DND-41 (cell line): ENCODE data around the gene GGCT.

Experiments
- ATAC-seq: fragments of 200-7000 bp; cut with Tn5 transposase; 3 replicates; pipeline ENCODE4 v1.9.1; 2021; ENCODE audit warnings: low read depth; ENCODE audit not compliant: insufficient read depth
- DNase-seq: peaks from one replicate; pipeline ENCODE4 v3.0.0-alpha.2; 2020
- H2AFZ ChIP-seq: 2 replicates; pipeline ENCODE4 v1.6.0; 2012; ENCODE audit warnings: low read depth, low read length
- H3K27ac ChIP-seq: 2 replicates; pipeline ENCODE4 v1.5.1; 2012; ENCODE audit warnings: low read length, inconsistent platforms
- H3K27me3 ChIP-seq: fragments of 200-600 bp; sonication (generic); 2 replicates; pipeline ENCODE4 v1.6.0; 2012; ENCODE audit warnings: low read length, mild to moderate bottlenecking, inconsistent platforms; ENCODE audit not compliant: insufficient read depth, poor library complexity
- H3K36me3 ChIP-seq: 2 replicates; pipeline ENCODE4 v1.5.1; 2012; ENCODE audit warnings: low read length, inconsistent platforms; ENCODE audit not compliant: insufficient read depth
- H3K4me1 ChIP-seq: 2 replicates; pipeline ENCODE4 v1.5.1; 2012; ENCODE audit warnings: mild to moderate bottlenecking, low read length; ENCODE audit not compliant: insufficient read depth
- H3K4me2 ChIP-seq: 2 replicates; pipeline ENCODE4 v1.6.0; 2012; ENCODE audit warnings: mild to moderate bottlenecking, moderate library complexity, low read length, inconsistent platforms; ENCODE audit not compliant: insufficient read depth
- H3K4me3 ChIP-seq, 2 experiments: fragments of 200-600 bp in 1 of 2; shearing (Covaris generic) in 1 of 2; 2 replicates each; pipeline ENCODE4 v1.5.1; 2012 to 2016; ENCODE audit warnings: inconsistent platforms in 2 of 2, low read length in 2 of 2, mild to moderate bottlenecking in 2 of 2, low read depth in 1 of 2, moderate library complexity in 1 of 2
- H3K79me2 ChIP-seq: 2 replicates; pipeline ENCODE4 v1.6.0; 2012; ENCODE audit warnings: low read length, inconsistent platforms; ENCODE audit not compliant: insufficient read depth
- H3K9ac ChIP-seq: 2 replicates; pipeline ENCODE4 v1.6.0; 2012; ENCODE audit warnings: low read depth, mild to moderate bottlenecking, inconsistent platforms, low read length, moderate library complexity
- H3K9me3 ChIP-seq: 2 replicates; pipeline ENCODE4 v1.5.1; 2012; ENCODE audit warnings: low read length, moderate library complexity, mild to moderate bottlenecking, inconsistent platforms; ENCODE audit not compliant: insufficient read depth, severe bottlenecking
- H4K20me1 ChIP-seq: 2 replicates; pipeline ENCODE4 v1.6.0; 2012; ENCODE audit warnings: low read length; ENCODE audit not compliant: insufficient read depth
- CTCF ChIP-seq: IDR thresholded peaks from 2 replicates; pipeline ENCODE4 v1.5.1; 2012; ENCODE audit warnings: borderline replicate concordance, low read length, moderate library complexity, mild to moderate bottlenecking; ENCODE audit not compliant: poor library complexity, severe bottlenecking; ENCODE audit errors: extremely low read depth
- EZH2 ChIP-seq: IDR thresholded peaks from 3 replicates; pipeline ENCODE4 v1.6.1; 2012; ENCODE audit warnings: borderline replicate concordance, low read depth, mild to moderate bottlenecking, moderate library complexity, low read length, inconsistent platforms; ENCODE audit not compliant: severe bottlenecking

Gene GGCT

GRCh38 chr7:30448461-30449189 is 56.0 kb downstream of the GGCT start:
- H2AFZ ChIP-seq: no peak overlapping the region
- H3K9ac ChIP-seq: no peak overlapping the region
- TF ChIP-seq EZH2 (no peak), CTCF (no peak)
- no peak overlapping the region for H3K4me2 ChIP-seq
- H3K27me3 ChIP-seq: no peaks in the 10 kb centered on the region
- no peaks in the 10 kb centered on the region for H3K4me1 ChIP-seq
- ATAC-seq (no peak), DNase-seq (no peak)
- no peaks in the 10 kb centered on the region for H3K9me3 ChIP-seq
- H3K79me2 ChIP-seq: no peaks in the 10 kb centered on the region
- no peak overlapping the region for H3K27ac ChIP-seq
- H4K20me1 ChIP-seq: peaks cover 4% of the 10 kb centered on the region
- no peak overlapping the region for H3K4me3 ChIP-seq
- peaks cover 79% of the 10 kb centered on the region for H3K36me3 ChIP-seq

- H3K36me3 ChIP-seq: peaks cover 69% of the 10 kb centered on the region
- H3K9me3 ChIP-seq: no peaks in the 10 kb centered on the region
Measured at GRCh38 chr7:30447466-30447865, 57.2 kb downstream of the GGCT start.

More at GRCh38 chr7:30447466-30447865, 57.2 kb downstream of the GGCT start:
- DNase-seq (no peak), ATAC-seq (no peak)
- Histone ChIP-seq H3K27ac (no peak overlapping the region), H4K20me1 (peaks cover 4% of the 10 kb centered on the region), H3K9ac (no peak overlapping the region), H3K4me3 (no peak overlapping the region), H3K4me2 (no peak overlapping the region), H3K79me2 (no peaks in the 10 kb centered on the region), H3K4me1 (no peaks in the 10 kb centered on the region), H2AFZ (no peak overlapping the region), H3K27me3 (no peaks in the 10 kb centered on the region)
- TF ChIP-seq CTCF: no peak
- no peak for TF ChIP-seq EZH2
